CD8-positive, alpha-beta memory T cell (primary cell): ENCODE measurements around the gene GPR146. TPM values are rescaled to one million over a fixed set of nuclear protein-coding genes. Genes with fewer than 3 reads are reported as not detected.

Source experiments
- CTCF ChIA-PET: fragments of 350-600 bp; sonication (Branson Sonifier 250); formaldehyde crosslinking; loops from one replicate; lab custom pipeline; 2021; ENCODE audit warnings: antibody characterized with exemption; lab: Charles Lee
- POLR2A ChIA-PET: fragments of 350-600 bp; sonication (Branson Sonifier 250); formaldehyde crosslinking; loops from one replicate; lab custom pipeline; 2021; ENCODE audit warnings: antibody characterized with exemption; lab: Charles Lee
- DNase-seq, 5 donors: peaks; one replicate each; pipeline versions ENCODE4 v3.0.0 to v3.0.0-alpha.2; 2020 to 2022; ENCODE audit warnings: mixed read lengths in 1 of 5
- H3K27ac ChIP-seq: one replicate; pipeline ENCODE4 v1.7.0; 2013; ENCODE audit warnings: low read depth, mild to moderate bottlenecking, low read length, moderate library complexity
- H3K27me3 ChIP-seq: 2 replicates; pipeline ENCODE4 v1.7.0; 2013; ENCODE audit warnings: low read length, mild to moderate bottlenecking; ENCODE audit not compliant: insufficient read depth, poor library complexity, severe bottlenecking
- H3K36me3 ChIP-seq: 2 replicates; pipeline ENCODE4 v1.7.0; 2013; ENCODE audit warnings: mild to moderate bottlenecking, low read length, moderate library complexity; ENCODE audit not compliant: insufficient read depth
- H3K4me1 ChIP-seq: 2 replicates; pipeline ENCODE4 v1.7.0; 2013; ENCODE audit warnings: mild to moderate bottlenecking, low read length, moderate library complexity; ENCODE audit not compliant: insufficient read depth
- H3K4me3 ChIP-seq: 2 replicates; pipeline ENCODE4 v1.7.0; 2013; ENCODE audit warnings: mild to moderate bottlenecking, low read length
- H3K9me3 ChIP-seq: 2 replicates; pipeline ENCODE4 v1.7.0; 2013; ENCODE audit warnings: mild to moderate bottlenecking, low read length
- H3K27ac Mint-ChIP-seq, 8 donors: one replicate each; pipeline ENCODE4 v1.8.0; 2020 to 2021; ENCODE audit warnings: mixed read lengths in 8 of 8, mild to moderate bottlenecking in 6 of 8, inconsistent platforms in 3 of 8, moderate library complexity in 3 of 8
- H3K27me3 Mint-ChIP-seq, 2 donors: one replicate each; pipeline ENCODE4 v1.8.0; 2020 to 2021; ENCODE audit warnings: mixed read lengths in 2 of 2, mild to moderate bottlenecking in 1 of 2, moderate library complexity in 1 of 2
- H3K36me3 Mint-ChIP-seq, 3 donors: one replicate each; pipeline ENCODE4 v1.8.0; 2020 to 2021; ENCODE audit warnings: mixed read lengths in 3 of 3, inconsistent platforms in 1 of 3, mild to moderate bottlenecking in 1 of 3
- H3K4me1 Mint-ChIP-seq, 3 donors: one replicate each; pipeline ENCODE4 v1.8.0; 2020 to 2021; ENCODE audit warnings: mixed read lengths in 3 of 3, inconsistent platforms in 1 of 3, mild to moderate bottlenecking in 1 of 3
- H3K4me3 Mint-ChIP-seq, 7 donors: one replicate each; pipeline ENCODE4 v1.8.0; 2020 to 2021; ENCODE audit warnings: mixed read lengths in 7 of 7, mild to moderate bottlenecking in 6 of 7, moderate library complexity in 4 of 7, inconsistent platforms in 2 of 7
- H3K9me3 Mint-ChIP-seq, 5 donors: one replicate each; pipeline ENCODE4 v1.8.0; 2020 to 2022; ENCODE audit warnings: mixed read lengths in 5 of 5, mild to moderate bottlenecking in 3 of 5, moderate library complexity in 2 of 5, inconsistent platforms in 1 of 5
- polyA plus RNA-seq: library from polyadenylated mRNA; unstranded; fragments of 300-500 nt; fragmentation: Illumina TruSeq; gene quantifications from one replicate; pipeline ENCODE4 v1.2.3, GENCODE V29; 2021
- total RNA-seq, 2 experiments: library from RNA; stranded (reverse); gene quantifications; one replicate each; pipeline ENCODE4 v1.2.3, GENCODE V29; 2021

GPR146 gene
- total and polyA plus RNA-seq, 3 experiments from 2014 or later, result 0.55 to 1.2 (median 0.70) TPM

- Histone ChIP-seq H3K27me3 (no peaks in the 10 kb centered on the region), H3K27ac (no peak overlapping the region), H3K4me3 (no peak overlapping the region), H3K9me3 (no peaks in the 10 kb centered on the region), H3K36me3 (no peaks in the 10 kb centered on the region), H3K4me1 (peaks cover 10% of the 10 kb centered on the region)
- Mint-ChIP-seq H3K27me3 (no peaks in the 10 kb centered on the region), H3K4me1 (peaks cover 14 to 31% (median 15%) of the 10 kb centered on the region in 3 donors), H3K27ac (peak overlapping the region in 3 of 8 donors; percentile 55 to 85 (median 58)), H3K36me3 (peaks cover 0 to 2% (median 0%) of the 10 kb centered on the region in 3 donors), H3K9me3 (no peaks in the 10 kb centered on the region), H3K4me3 (peak overlapping the region in 4 of 7 donors; percentile 9 to 33 (median 22))
- ChIA-PET POLR2A (interaction anchor here (0.6 kb wide), 1 partner anchor 9 kb away, joined by 3 read pairs; no protein-coding TSS in a partner anchor), CTCF (interaction anchor here (1.8 kb wide), 1 partner anchor 112 kb away, joined by 9 read pairs; no protein-coding TSS in a partner anchor)
- no peak for DNase-seq
Observed at GRCh38 chr7:1104516-1105179, 60.3 kb downstream of the GPR146 start.

GRCh38 chr7:1105189-1105588 is 60.8 kb downstream of the GPR146 start:
- peak overlapping the region in 2 of 8 donors; percentile 29 to 85 for H3K27ac Mint-ChIP-seq
- H3K36me3 ChIP-seq, result no peaks in the 10 kb centered on the region
- peaks cover 10% of the 10 kb centered on the region for H3K4me1 ChIP-seq
- H3K4me3 ChIP-seq, result no peak overlapping the region
- DNase-seq, result no peak
- H3K27me3 Mint-ChIP-seq, result no peaks in the 10 kb centered on the region
- no peak overlapping the region for H3K27ac ChIP-seq
- H3K9me3 ChIP-seq, result no peaks in the 10 kb centered on the region
- no peaks in the 10 kb centered on the region for H3K27me3 ChIP-seq
- ChIA-PET CTCF (interaction anchor here (1.8 kb wide), 1 partner anchor 112 kb away, joined by 9 read pairs; no protein-coding TSS in a partner anchor), POLR2A (no interaction called here)
- H3K36me3 Mint-ChIP-seq, result peaks cover 0 to 2% (median 0%) of the 10 kb centered on the region in 3 donors
- H3K4me1 Mint-ChIP-seq, result peaks cover 14 to 31% (median 15%) of the 10 kb centered on the region in 3 donors
- H3K4me3 Mint-ChIP-seq, result no peak overlapping the region
- H3K9me3 Mint-ChIP-seq, result no peaks in the 10 kb centered on the region

- ChIA-PET POLR2A (no interaction called here), CTCF (no interaction called here)
- DNase-seq, result no peak
- peaks cover 0 to 2% (median 0%) of the 10 kb centered on the region in 3 donors for H3K36me3 Mint-ChIP-seq
- H3K36me3 ChIP-seq, result no peaks in the 10 kb centered on the region
- H3K9me3 ChIP-seq, result no peaks in the 10 kb centered on the region
- H3K4me3 ChIP-seq, result no peak overlapping the region
- H3K27ac Mint-ChIP-seq, result no peak overlapping the region
- peaks cover 10% of the 10 kb centered on the region for H3K4me1 ChIP-seq
- no peak overlapping the region for H3K4me3 Mint-ChIP-seq
- H3K27ac ChIP-seq, result no peak overlapping the region
- no peaks in the 10 kb centered on the region for H3K27me3 Mint-ChIP-seq
- no peaks in the 10 kb centered on the region for H3K9me3 Mint-ChIP-seq
- H3K27me3 ChIP-seq, result no peaks in the 10 kb centered on the region
- peaks cover 14 to 31% (median 15%) of the 10 kb centered on the region in 3 donors for H3K4me1 Mint-ChIP-seq
Observed at GRCh38 chr7:1106063-1106792, 61.9 kb downstream of the GPR146 start.

- no peaks in the 10 kb centered on the region for H3K9me3 ChIP-seq
- peak overlapping the region in 2 of 8 donors; percentile 44 to 84 for H3K27ac Mint-ChIP-seq
- H3K27me3 ChIP-seq, result no peaks in the 10 kb centered on the region
- no peaks in the 10 kb centered on the region for H3K36me3 ChIP-seq
- no peak overlapping the region for H3K27ac ChIP-seq
- peaks cover 10% of the 10 kb centered on the region for H3K4me1 ChIP-seq
- no peak overlapping the region for H3K4me3 Mint-ChIP-seq
- POLR2A ChIA-PET, result interaction anchor here (0.6 kb wide), 1 partner anchor 13 kb away, joined by 6 read pairs; no protein-coding TSS in a partner anchor
- no peak for DNase-seq
- H3K27me3 Mint-ChIP-seq, result no peaks in the 10 kb centered on the region
- H3K4me1 Mint-ChIP-seq, result peaks cover 14 to 29% (median 15%) of the 10 kb centered on the region in 3 donors
- CTCF ChIA-PET, result interaction anchor here (0.9 kb wide), 1 partner anchor 41 kb away, joined by 3 read pairs; no protein-coding TSS in a partner anchor
- H3K36me3 Mint-ChIP-seq, result peaks cover 0 to 2% (median 0%) of the 10 kb centered on the region in 3 donors
- no peak overlapping the region for H3K4me3 ChIP-seq
- no peaks in the 10 kb centered on the region for H3K9me3 Mint-ChIP-seq
Observed at GRCh38 chr7:1106793-1107421, 62.6 kb downstream of the GPR146 start.

- no peaks in the 10 kb centered on the region for H3K27me3 ChIP-seq
- Mint-ChIP-seq H3K4me1 (peaks cover 8 to 17% (median 9%) of the 10 kb centered on the region in 3 donors), H3K36me3 (peaks cover 0 to 2% (median under 1%) of the 10 kb centered on the region in 3 donors), H3K27me3 (no peaks in the 10 kb centered on the region), H3K4me3 (no peak overlapping the region), H3K9me3 (no peaks in the 10 kb centered on the region), H3K27ac (no peak overlapping the region)
- no peaks in the 10 kb centered on the region for H3K9me3 ChIP-seq
- no peak overlapping the region for H3K27ac ChIP-seq
- H3K36me3 ChIP-seq, result no peaks in the 10 kb centered on the region
- peaks cover 10% of the 10 kb centered on the region for H3K4me1 ChIP-seq
- H3K4me3 ChIP-seq, result no peak overlapping the region
- peak in 1 of 5 donors; percentile 45 for DNase-seq
- ChIA-PET POLR2A (no interaction called here), CTCF (interaction anchor here (0.7 kb wide), 1 partner anchor 1817 kb away, joined by 3 read pairs; no protein-coding TSS in a partner anchor)
Observed at GRCh38 chr7:1108264-1108920, 64.0 kb downstream of the GPR146 start.

Other genes with a start within 250 kb of the GPR146 start
- 10 to 100 TPM; 59.8 to 65.8 TPM for gene SUN1, start 212.1 kb upstream of the GPR146 start, total RNA-seq
- 29.8 TPM for gene SUN1, start 212.1 kb upstream of the GPR146 start, polyA plus RNA-seq
- 10 to 100 TPM; 39.9 to 44.9 TPM for gene GET4, start 168.0 kb upstream of the GPR146 start, total RNA-seq
- gene GET4, start 168.0 kb upstream of the GPR146 start, polyA plus RNA-seq, result 33.6 TPM
- 10 to 100 TPM; 67.7 to 77.3 TPM for gene ADAP1, start 89.9 kb upstream of the GPR146 start, total RNA-seq
- gene ADAP1, start 89.9 kb upstream of the GPR146 start, polyA plus RNA-seq, result 37.7 TPM
- gene COX19, start 69.0 kb upstream of the GPR146 start, total RNA-seq, result 10 to 100 TPM; 18.9 to 21.3 TPM
- gene COX19, start 69.0 kb upstream of the GPR146 start, polyA plus RNA-seq, result 25.9 TPM
- gene CYP2W1, start 61.4 kb upstream of the GPR146 start, total RNA-seq, result not detected
- not detected for gene CYP2W1, start 61.4 kb upstream of the GPR146 start, polyA plus RNA-seq
- gene GPER1, start 43.6 kb downstream of the GPR146 start, total RNA-seq, result not detected
- 0.17 TPM for gene GPER1, start 43.6 kb downstream of the GPR146 start, polyA plus RNA-seq
- gene ZFAND2A, start 115.7 kb downstream of the GPR146 start, total RNA-seq, result 10 to 100 TPM; 27.8 to 28.5 TPM
- 45.6 TPM for gene ZFAND2A, start 115.7 kb downstream of the GPR146 start, polyA plus RNA-seq
- not detected for gene UNCX, start 188.3 kb downstream of the GPR146 start, total RNA-seq
- not detected for gene UNCX, start 188.3 kb downstream of the GPR146 start, polyA plus RNA-seq